GM18502 (cell line): Measurements from ENCODE around the gene HPCAL4.
A peak's percentile ranks its signal among the peaks of the same experiment; 100 is the strongest.

Experiments
- ATAC-seq: cut with Tn5 transposase; IDR thresholded peaks from one replicate; pipeline ENCODE4 v1.9.1; 2021; ENCODE audit warnings: mild to moderate bottlenecking; ENCODE audit not compliant: unreplicated experiment, poor library complexity

HPCAL4 gene

GRCh38 chr1:39654291-39654690 lies 36.9 kb downstream of the HPCAL4 start:
- ATAC-seq = no peak

DNA sequence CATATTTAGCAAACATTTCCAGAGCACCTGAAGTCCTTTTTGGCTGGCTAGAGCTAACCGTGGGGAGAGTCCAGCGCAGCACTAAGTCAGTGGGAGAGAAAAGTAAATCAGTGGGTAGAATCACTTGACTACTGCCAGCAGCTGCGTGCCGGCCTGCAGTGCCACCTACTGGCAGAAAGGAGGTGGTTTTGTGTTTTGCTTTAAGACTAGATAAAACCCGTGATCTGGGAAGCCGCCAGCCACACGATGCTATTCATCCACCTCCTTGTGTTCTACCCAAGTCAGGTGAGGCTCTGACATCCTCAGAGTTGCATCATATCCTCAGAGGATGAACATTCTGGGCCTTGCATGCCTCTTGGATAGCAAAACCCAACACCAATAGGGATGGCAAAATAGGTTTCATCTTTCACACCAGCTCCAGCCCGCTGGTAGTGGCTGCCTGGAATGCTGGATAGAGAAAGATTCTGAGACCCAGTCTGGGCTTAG lies 37.6 kb downstream of the HPCAL4 start:
- no peak for ATAC-seq

GRCh38 chr1:39652554-39652953 lies 38.7 kb downstream of the HPCAL4 start:
- ATAC-seq = no peak

- ATAC-seq = no peak
Measured at GRCh38 chr1:39652105-39652504, 39.1 kb downstream of the HPCAL4 start.

DNA sequence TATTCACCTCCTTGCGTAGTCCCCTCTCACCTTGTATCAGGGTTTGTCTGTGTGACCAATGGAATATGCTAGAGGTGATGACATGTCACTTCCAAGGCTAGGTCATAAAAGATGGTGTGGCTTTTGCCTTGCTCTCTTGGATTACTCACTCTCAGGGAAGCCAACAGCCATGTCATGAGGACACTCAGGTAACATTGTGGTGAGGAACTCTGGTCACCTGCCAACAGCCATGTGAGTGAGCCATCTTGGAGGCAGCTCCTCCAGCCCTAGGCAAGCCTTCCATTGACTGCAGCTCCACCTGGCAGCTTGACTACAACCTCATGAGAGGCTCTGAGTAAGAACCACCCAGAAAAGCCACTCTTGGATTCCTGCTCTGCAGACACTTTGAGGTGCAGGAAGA lies 40.8 kb downstream of the HPCAL4 start:
- ATAC-seq = no peak

GRCh38 chr1:39649636-39650185 lies 41.5 kb downstream of the HPCAL4 start:
- ATAC-seq = no peak

GRCh38 chr1:39648496-39648895 lies 42.7 kb downstream of the HPCAL4 start:
- no peak for ATAC-seq

DNA sequence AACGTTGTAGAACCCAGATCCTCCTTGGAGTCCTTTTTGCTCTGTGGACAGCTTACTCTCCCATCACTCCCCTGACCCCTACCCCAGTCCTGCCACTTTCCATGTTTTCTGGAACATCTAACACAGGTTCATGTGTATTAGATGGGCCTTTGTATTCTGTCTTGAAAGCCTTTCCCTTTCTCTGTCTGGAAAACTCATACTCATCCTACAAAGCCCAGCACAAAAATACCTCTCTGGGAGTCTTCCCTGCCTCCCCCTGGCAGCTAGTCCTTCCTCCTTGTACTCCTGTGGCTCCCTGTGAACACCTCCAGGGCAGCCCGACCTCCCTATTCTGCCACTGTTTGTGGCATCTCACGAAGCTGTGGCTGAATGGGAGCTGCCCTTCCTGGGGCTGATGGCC lies 44.0 kb downstream of the HPCAL4 start:
- no peak for ATAC-seq

- ATAC-seq = no peak
Measured at GRCh38 chr1:39646232-39647081, 44.8 kb downstream of the HPCAL4 start.

- ATAC-seq = no peak
Measured at GRCh38 chr1:39645411-39646043, 45.7 kb downstream of the HPCAL4 start.

DNA sequence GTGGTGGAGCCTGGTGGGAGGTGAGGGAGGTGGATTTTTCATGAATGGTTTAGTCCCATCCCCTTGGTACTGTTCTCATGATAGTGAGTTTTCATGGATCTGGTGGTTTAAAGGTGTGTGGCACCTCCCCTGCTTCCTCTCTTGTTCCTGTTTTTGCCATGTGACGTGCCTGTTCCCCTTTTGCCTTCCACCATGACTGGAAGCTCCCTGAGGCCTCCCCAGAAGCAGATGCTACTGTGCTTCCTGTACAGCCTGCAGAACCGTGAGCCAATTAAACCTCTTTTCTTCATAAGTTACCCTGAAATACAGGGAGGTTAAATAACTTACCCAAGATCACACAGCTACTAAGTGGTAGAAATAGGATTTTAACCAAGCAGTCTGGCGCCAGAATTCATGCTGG lies 47.5 kb downstream of the HPCAL4 start:
- no peak for ATAC-seq

GRCh38 chr1:39642796-39643195 lies 48.4 kb downstream of the HPCAL4 start:
- no peak for ATAC-seq

DNA sequence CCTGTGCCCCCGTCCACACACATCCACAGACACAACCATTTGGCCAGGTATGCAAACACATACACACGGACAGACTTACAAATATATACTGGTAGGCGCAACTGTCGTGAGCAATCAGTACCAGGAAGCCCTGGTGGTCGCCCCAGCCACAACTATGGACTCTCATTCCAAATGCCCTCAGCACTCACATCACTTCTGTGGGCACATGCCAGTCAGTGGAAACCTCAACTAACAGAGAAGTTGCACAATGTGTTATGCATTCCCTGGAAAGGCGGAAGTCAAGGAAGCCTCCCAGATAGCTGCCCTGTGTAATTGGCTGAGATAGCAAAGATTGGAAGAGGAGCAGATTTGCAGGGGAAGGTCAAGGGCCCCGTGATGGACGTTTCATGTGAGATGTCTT lies 50.4 kb downstream of the HPCAL4 start:
- no peak for ATAC-seq

DNA sequence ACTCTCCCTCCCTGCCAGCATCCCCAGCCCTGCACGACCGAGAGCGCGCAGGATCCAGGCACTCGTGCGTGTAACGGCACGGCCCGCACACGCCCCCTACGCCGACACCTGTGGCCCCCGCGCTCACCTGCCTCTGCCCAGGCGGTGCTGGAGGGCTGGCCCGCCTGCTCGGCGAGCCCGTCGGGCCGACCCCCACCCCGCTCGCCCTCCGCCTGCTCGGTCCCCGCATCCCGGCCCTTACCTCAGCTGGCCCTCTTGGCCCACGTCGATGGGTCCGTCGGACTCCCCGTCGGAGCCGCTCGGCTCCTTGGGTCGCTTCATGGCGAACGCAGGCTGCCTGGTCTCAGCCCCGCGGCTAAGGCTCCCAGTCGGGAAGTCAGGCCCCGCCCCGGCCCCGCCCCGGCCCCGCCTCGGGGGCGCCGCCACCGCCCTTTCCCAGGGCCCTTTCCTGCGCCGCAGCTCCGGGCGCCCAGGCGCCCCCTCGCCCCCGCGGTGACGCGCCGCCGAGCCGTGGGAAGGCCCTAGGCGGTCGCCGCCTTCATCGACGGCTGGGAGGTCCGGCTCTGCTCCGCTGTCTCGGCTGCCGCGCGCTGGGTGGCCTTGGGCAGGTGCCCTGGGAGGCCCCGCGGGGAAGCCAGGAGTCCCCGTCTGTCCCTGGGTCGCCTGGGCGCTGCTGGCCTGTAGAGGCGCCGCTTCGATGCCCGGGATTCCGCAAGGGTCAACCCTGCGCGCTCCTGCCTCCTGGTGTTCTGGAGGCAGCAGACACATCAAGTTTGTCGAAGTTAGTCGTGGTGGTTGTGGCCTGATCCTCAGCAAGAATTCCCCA lies 51.7 kb downstream of the HPCAL4 start, which contains the start of gene HEYL:
Gene HEYL, minus strand, starts transcription at position 339 of the 826 bp plus-strand sequence. Its CDS starts 18 bp downstream, at position 321.
- ATAC-seq = peak; percentile 53

- ATAC-seq = no peak
Measured at GRCh38 chr1:39638965-39639304, 52.3 kb downstream of the HPCAL4 start.

DNA sequence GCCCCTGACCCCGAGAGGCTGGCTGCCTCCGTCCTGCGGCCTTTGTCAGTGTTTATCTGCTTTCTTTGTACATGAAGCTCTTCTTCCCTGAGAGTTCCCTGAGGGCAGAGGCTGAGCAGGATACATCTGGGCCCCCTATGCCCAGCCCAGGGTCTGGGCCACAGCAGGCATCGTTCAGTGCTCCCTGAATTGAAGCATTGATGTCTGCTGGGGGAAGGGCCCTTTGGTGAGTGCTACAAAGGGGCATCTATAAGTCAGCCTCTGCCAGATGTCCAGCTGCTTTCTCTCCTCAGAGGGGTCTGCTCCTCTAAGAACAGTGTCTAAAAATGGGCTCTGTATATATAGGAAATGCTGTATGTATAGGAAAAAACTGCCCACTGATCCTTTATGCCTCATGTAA lies 53.9 kb downstream of the HPCAL4 start:
- ATAC-seq = no peak

DNA sequence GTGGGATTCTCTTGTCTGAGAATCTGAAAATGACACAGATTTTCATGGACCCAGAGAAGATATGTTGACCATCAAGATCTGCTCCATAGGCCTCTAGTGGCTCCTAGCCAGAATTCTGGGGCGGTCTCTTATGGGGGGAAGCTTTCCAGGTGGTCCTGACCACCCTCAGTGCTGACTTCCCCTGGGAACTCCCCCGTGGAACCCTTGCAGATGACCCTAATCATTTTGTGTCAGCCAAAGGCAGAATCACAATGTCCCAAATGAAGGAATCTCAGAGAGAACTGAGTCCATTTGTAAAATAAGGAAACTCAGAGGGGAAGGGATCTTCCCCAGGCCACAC lies 55.4 kb downstream of the HPCAL4 start:
- ATAC-seq = no peak

GRCh38 chr1:39635205-39635870 lies 55.9 kb downstream of the HPCAL4 start:
- ATAC-seq = no peak

DNA sequence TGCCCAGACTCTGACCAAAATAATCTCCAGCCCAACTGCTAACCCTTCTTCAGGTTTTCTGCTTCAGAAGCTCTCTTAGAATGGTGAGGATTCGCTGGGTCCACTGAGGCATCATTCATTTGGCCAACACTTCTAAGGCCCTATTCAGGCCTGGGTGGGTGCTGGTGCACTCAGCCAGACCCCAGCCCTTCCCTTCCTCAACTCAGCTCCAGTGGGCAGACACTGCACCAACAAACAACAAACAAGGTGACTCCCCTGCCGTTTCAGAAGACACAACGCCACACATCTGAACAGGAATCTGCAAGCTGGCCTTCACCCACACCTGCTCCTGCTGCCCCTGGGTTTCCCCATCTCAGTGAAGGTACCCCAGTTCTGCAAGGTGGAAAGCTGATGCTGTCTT lies 57.8 kb downstream of the HPCAL4 start:
- ATAC-seq = no peak
